Sigmoid colon (tissue), 3 donors: ENCODE results near the gene RPS28.

ENCODE experiments used
- CTCF ChIP-seq, 4 experiments: fragments of 450-650 bp in 3 of 4; fragments of 200-600 bp in 1 of 4; IDR thresholded peaks; one replicate each; pipeline ENCODE4 v1.5.1; 2016 to 2019; ENCODE audit warnings: antibody characterized with exemption in 4 of 4, mild to moderate bottlenecking in 3 of 4, moderate library complexity in 2 of 4
- POLR2A ChIP-seq, 2 donors: fragments of 450-650 bp; IDR thresholded peaks; one replicate each; pipeline ENCODE4 v1.6.1; 2016; ENCODE audit warnings: antibody characterized with exemption in 2 of 2, mild to moderate bottlenecking in 2 of 2, moderate library complexity in 2 of 2

- TF ChIP-seq CTCF (IDR thresholded peaks at IDR 0.05) (no peak), POLR2A (IDR thresholded peaks at IDR 0.05) (no peak)
These were observed 15.4 kb downstream of the RPS28 start for GRCh38 chr19:8336660-8337059.
